ENCODE results near the gene ROPN1. TPM values are rescaled to one million over a fixed set of nuclear protein-coding genes. Genes with fewer than 3 reads are reported as not detected.

The ROPN1 gene
- total and polyA plus RNA-seq, 2 donors (not counting 1 experiment from before 2014, with no cell fraction given): not detected

DNA sequence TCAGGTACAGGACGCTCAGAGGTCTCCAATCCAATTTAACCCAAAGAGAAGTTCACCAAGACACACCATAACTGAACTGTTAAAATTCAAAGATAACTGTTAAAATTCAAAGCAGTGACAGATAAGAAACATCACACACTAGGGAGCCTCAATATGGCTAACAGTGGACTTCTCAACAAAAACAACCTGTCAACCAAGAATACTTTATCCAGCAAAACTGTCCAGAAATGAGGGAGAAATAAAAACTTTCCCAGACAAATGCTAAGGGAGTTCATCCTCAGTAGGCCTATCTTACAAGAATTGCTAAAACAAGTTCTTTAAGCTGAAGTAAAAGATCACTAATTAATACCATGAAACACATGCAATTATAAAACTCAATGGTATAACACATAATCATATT is 71.5 kb downstream of the ROPN1 start:
- no peaks in the 10 kb centered on the region for H3K9me3 ChIP-seq (ENCODE audit: control insufficient read depth, insufficient read depth, low read depth, low read length)
- no peak overlapping the region for H3K9ac ChIP-seq (ENCODE audit: insufficient read depth, low read length)
- DNase-seq (ENCODE audit: low read depth in 2 of 2): no peak
- no peaks in the 10 kb centered on the region for H3K27me3 ChIP-seq (ENCODE audit: control insufficient read depth, insufficient read depth, low read length)
- no peak overlapping the region for H3K27ac ChIP-seq (ENCODE audit: insufficient read depth, low read length)
- H2AFZ ChIP-seq (ENCODE audit: low read length): no peak overlapping the region
- no peak overlapping the region for H3K4me2 ChIP-seq (ENCODE audit: extremely low read depth, insufficient read depth, low read length)
- H4K20me1 ChIP-seq (ENCODE audit: control insufficient read depth, extremely low read depth, insufficient read depth, low read length): no peaks in the 10 kb centered on the region
- H3K36me3 ChIP-seq (ENCODE audit: control insufficient read depth, insufficient read depth, low read length): peaks cover 2% of the 10 kb centered on the region
- TF ChIP-seq, protein P1, sequence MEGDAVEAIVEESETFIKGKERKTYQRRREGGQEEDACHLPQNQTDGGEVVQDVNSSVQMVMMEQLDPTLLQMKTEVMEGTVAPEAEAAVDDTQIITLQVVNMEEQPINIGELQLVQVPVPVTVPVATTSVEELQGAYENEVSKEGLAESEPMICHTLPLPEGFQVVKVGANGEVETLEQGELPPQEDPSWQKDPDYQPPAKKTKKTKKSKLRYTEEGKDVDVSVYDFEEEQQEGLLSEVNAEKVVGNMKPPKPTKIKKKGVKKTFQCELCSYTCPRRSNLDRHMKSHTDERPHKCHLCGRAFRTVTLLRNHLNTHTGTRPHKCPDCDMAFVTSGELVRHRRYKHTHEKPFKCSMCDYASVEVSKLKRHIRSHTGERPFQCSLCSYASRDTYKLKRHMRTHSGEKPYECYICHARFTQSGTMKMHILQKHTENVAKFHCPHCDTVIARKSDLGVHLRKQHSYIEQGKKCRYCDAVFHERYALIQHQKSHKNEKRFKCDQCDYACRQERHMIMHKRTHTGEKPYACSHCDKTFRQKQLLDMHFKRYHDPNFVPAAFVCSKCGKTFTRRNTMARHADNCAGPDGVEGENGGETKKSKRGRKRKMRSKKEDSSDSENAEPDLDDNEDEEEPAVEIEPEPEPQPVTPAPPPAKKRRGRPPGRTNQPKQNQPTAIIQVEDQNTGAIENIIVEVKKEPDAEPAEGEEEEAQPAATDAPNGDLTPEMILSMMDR (conservative IDR thresholded peaks at IDR 0.05 in 1 of 2, IDR thresholded peaks at IDR 0.05 in 1 of 2; ENCODE audit: low read depth in 1 of 2, low read length in 2 of 2): no peak
- TF ChIP-seq EZH2 (IDR thresholded peaks at IDR 0.05; ENCODE audit: low read length, missing control alignments): no peak
- H3K79me2 ChIP-seq (ENCODE audit: control insufficient read depth, insufficient read depth, low read length): no peaks in the 10 kb centered on the region
- no peak overlapping the region for H3K4me3 ChIP-seq (replicated peaks in 1 of 4; ENCODE audit: control extremely low read depth in 1 of 4, insufficient read depth in 1 of 4, low read depth in 3 of 4, low read length in 4 of 4)
- no peaks in the 10 kb centered on the region for H3K4me1 ChIP-seq (ENCODE audit: control insufficient read depth, extremely low read depth, insufficient read depth, low read length)

DNA sequence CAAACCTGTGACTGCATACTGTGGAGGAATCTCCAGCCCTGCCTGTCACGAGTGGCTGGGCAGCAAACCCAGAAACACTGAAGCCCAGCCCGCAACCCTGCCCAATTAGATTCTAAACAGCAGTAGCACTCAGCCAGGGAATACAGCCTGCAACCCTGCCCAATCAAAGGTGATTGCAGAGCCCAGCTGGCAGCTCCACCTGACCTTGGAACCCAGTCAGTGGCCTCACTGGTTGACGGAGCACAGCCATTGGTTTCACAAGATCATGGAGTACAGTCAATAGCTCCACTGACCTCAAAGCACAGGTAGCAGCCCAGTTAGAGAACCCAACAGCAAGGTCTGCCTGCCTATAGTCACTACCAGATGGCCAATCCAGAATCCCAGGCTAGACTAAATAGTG is 72.6 kb downstream of the ROPN1 start:
- Histone ChIP-seq H4K20me1 (ENCODE audit: control insufficient read depth, extremely low read depth, insufficient read depth, low read length) (no peaks in the 10 kb centered on the region), H3K9me3 (ENCODE audit: control insufficient read depth, insufficient read depth, low read depth, low read length) (no peaks in the 10 kb centered on the region), H3K4me2 (ENCODE audit: extremely low read depth, insufficient read depth, low read length) (no peak overlapping the region), H3K4me3 (replicated peaks in 1 of 4; ENCODE audit: control extremely low read depth in 1 of 4, insufficient read depth in 1 of 4, low read depth in 3 of 4, low read length in 4 of 4) (no peak overlapping the region), H3K36me3 (ENCODE audit: control insufficient read depth, insufficient read depth, low read length) (peaks cover 2% of the 10 kb centered on the region), H3K4me1 (ENCODE audit: control insufficient read depth, extremely low read depth, insufficient read depth, low read length) (no peaks in the 10 kb centered on the region), H3K27me3 (ENCODE audit: control insufficient read depth, insufficient read depth, low read length) (no peaks in the 10 kb centered on the region), H3K79me2 (ENCODE audit: control insufficient read depth, insufficient read depth, low read length) (no peaks in the 10 kb centered on the region), H2AFZ (ENCODE audit: low read length) (no peak overlapping the region), H3K9ac (ENCODE audit: insufficient read depth, low read length) (no peak overlapping the region), H3K27ac (ENCODE audit: insufficient read depth, low read length) (no peak overlapping the region)
- TF ChIP-seq, protein P1 (conservative IDR thresholded peaks at IDR 0.05 in 1 of 2, IDR thresholded peaks at IDR 0.05 in 1 of 2; ENCODE audit: low read depth in 1 of 2, low read length in 2 of 2): no peak
- TF ChIP-seq EZH2 (IDR thresholded peaks at IDR 0.05; ENCODE audit: low read length, missing control alignments): no peak
- no peak for DNase-seq (ENCODE audit: low read depth in 2 of 2)

Other genes starting within 250 kb of the ROPN1 start
- gene MYLK, start 107.8 kb downstream of the ROPN1 start, total RNA-seq: 740 and 941 TPM in 2 replicates
- 354 and 918 TPM in 2 replicates for gene MYLK, start 107.8 kb downstream of the ROPN1 start, polyA plus RNA-seq
- 54.7 and 94.8 TPM in 2 replicates for gene CCDC14, start 30.9 kb downstream of the ROPN1 start, total RNA-seq
- 29.4 and 35.2 TPM in 2 replicates for gene CCDC14, start 30.9 kb downstream of the ROPN1 start, polyA plus RNA-seq
- 3.5 and 3.9 TPM in 2 replicates for gene KALRN, start 41.2 kb upstream of the ROPN1 start, total RNA-seq
- gene KALRN, start 41.2 kb upstream of the ROPN1 start, polyA plus RNA-seq: 1.9 and 3.7 TPM in 2 replicates